ENCODE results near the gene PKIB. TPM values are rescaled to one million over a fixed set of nuclear protein-coding genes. Genes with fewer than 3 reads are reported as not detected.

Gene PKIB
- total and polyA plus RNA-seq, 7 donors, result 0.49 to 420 (median 40.4) TPM; not detected in 1

GRCh38 chr6:122604676-122605075, 5.5 kb upstream of the PKIB start:
- peaks cover 0 to 3% (median 0%) of the 10 kb centered on the region in 4 donors for H3K4me1 ChIP-seq
- intact Hi-C loops (cut with DNase I), result no loop called here
- H3K27me3 ChIP-seq, result no peaks in the 10 kb centered on the region
- TF ChIP-seq POLR2AphosphoS5 (IDR thresholded peaks at IDR 0.05), result no peak
- no peak for TF ChIP-seq POLR2A (IDR thresholded peaks at IDR 0.05)
- TF ChIP-seq EP300 (IDR thresholded peaks at IDR 0.05), result no peak
- TF ChIP-seq CTCF (IDR thresholded peaks at IDR 0.05), result no peak
- no peaks in the 10 kb centered on the region for H3K9me3 ChIP-seq
- no peak overlapping the region for H3K27ac ChIP-seq
- H3K36me3 ChIP-seq, result no peaks in the 10 kb centered on the region
- H3K4me3 ChIP-seq, result no peak overlapping the region
- no peak for DNase-seq

- 1 to 2% methylated on average over 42 of the region's 42 CpGs for WGBS, 2 donors
- Histone ChIP-seq H3K9me3 (no peaks in the 10 kb centered on the region), H3K4me3 (peak overlapping the region; percentile 24 to 56 (median 46)), H3K4me1 (peaks cover 0 to 20% (median 11%) of the 10 kb centered on the region in 4 donors), H3K36me3 (no peaks in the 10 kb centered on the region), H3K27ac (no peak overlapping the region), H3K27me3 (peaks cover 0 to 15% (median 3%) of the 10 kb centered on the region in 3 donors)
- TF ChIP-seq POLR2AphosphoS5 (IDR thresholded peaks at IDR 0.05) (no peak), POLR2A (IDR thresholded peaks at IDR 0.05) (no peak), CTCF (IDR thresholded peaks at IDR 0.05) (no peak), EP300 (IDR thresholded peaks at IDR 0.05) (no peak)
- intact Hi-C loops (cut with DNase I), result no loop called here
- no peak for DNase-seq
Measured at GRCh38 chr6:122610690-122611455, 668 bp downstream of the PKIB start.

- Histone ChIP-seq H3K4me3 (no peak overlapping the region), H3K27ac (no peak overlapping the region), H3K4me1 (peaks cover 0 to 20% (median 11%) of the 10 kb centered on the region in 4 donors), H3K27me3 (peaks cover 0 to 15% (median 3%) of the 10 kb centered on the region in 3 donors), H3K36me3 (no peaks in the 10 kb centered on the region), H3K9me3 (no peaks in the 10 kb centered on the region)
- intact Hi-C loops (cut with DNase I), result no loop called here
- no peak for DNase-seq
- TF ChIP-seq POLR2AphosphoS5 (IDR thresholded peaks at IDR 0.05), result no peak
- TF ChIP-seq CTCF (IDR thresholded peaks at IDR 0.05), result no peak
- TF ChIP-seq POLR2A (IDR thresholded peaks at IDR 0.05), result no peak
- TF ChIP-seq EP300 (IDR thresholded peaks at IDR 0.05), result no peak
- 88 to 91% methylated on average over 3 of the region's 3 CpGs for WGBS, 2 donors
Measured at GRCh38 chr6:122612838-122613237, 2.6 kb downstream of the PKIB start.

- Histone ChIP-seq H3K27me3 (peaks cover 0 to 15% (median 3%) of the 10 kb centered on the region in 3 donors), H3K4me1 (peaks cover 0 to 20% (median 11%) of the 10 kb centered on the region in 4 donors), H3K9me3 (no peaks in the 10 kb centered on the region), H3K27ac (no peak overlapping the region), H3K36me3 (no peaks in the 10 kb centered on the region), H3K4me3 (no peak overlapping the region)
- 58 to 64% methylated on average over 1 of the region's 1 CpG for WGBS, 2 donors
- DNase-seq, result no peak
- intact Hi-C loops (cut with DNase I), result no loop called here
- TF ChIP-seq CTCF (IDR thresholded peaks at IDR 0.05) (no peak), POLR2AphosphoS5 (IDR thresholded peaks at IDR 0.05) (no peak), POLR2A (IDR thresholded peaks at IDR 0.05) (no peak), EP300 (IDR thresholded peaks at IDR 0.05) (no peak)
Measured at GRCh38 chr6:122614303-122614702, 4.1 kb downstream of the PKIB start.
